Body of pancreas (tissue), 4 donors: ENCODE results near the gene GIT2.

Source experiments
- CTCF ChIP-seq, 7 experiments: fragments of 450-650 bp in 4 of 7; fragments of 200-600 bp in 3 of 7; sonication (generic) in 3 of 7; IDR thresholded peaks; one replicate each; pipeline ENCODE4 v1.5.1; 2016 to 2019; ENCODE audit warnings: antibody characterized with exemption in 7 of 7
- POLR2A ChIP-seq, 3 donors: fragments of 450-650 bp; IDR thresholded peaks; one replicate each; pipeline ENCODE4 v1.6.1; 2016; ENCODE audit warnings: antibody characterized with exemption in 3 of 3, mild to moderate bottlenecking in 2 of 3

GRCh38 chr12:109923038-109923437 lies 73.1 kb downstream of the GIT2 start:
- no peak for TF ChIP-seq CTCF (IDR thresholded peaks at IDR 0.05)
- no peak for TF ChIP-seq POLR2A (IDR thresholded peaks at IDR 0.05)
